ENCODE data around the gene OSBPL2. TPM values are rescaled to one million over a fixed set of nuclear protein-coding genes. Genes with fewer than 3 reads are reported as not detected.

Gene OSBPL2
- total and polyA plus RNA-seq, 2 donors (not counting 3 experiments of a cell fraction or from before 2014, with no cell fraction given), result 13.1 to 33.0 TPM

DNA sequence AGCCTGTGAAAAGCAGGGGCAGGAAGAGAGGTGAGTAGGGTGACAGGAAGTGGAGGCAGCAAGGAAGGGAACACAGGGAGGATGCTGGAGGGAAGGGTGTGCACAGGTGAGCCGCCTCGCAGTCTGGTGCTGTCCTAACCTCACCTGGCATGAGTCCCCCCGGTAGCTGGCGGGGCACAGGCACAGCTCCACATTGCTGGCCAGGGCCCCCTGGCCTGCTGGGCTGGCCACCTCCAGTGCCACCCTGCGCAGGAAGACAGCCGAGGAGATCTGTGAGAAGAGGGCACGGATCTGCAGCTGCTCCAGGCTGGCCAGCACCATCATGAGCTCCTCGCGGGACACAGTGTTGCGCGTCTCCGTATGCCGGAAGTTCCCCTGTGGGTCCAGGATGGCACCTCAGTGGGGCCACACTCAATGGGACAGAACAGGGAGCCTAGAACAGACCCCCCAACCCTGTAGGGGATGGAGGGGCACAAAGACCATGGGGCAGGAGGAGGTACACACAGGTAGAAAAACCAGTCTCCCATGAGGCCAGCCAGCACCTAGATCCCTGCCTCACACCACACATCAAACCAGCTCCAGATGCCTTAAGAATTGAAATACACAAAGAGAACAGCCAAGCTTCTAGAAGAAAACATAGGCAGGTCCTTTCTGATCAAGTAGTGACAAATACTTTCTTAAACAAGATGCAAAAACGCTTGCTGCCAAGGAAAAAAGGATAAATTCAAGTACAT lies 87.0 kb downstream of the OSBPL2 start:
- Histone ChIP-seq H3K27ac (ENCODE audit: insufficient read depth, low read depth, low read length) (no peak overlapping the region), H3K27me3 (ENCODE audit: control insufficient read depth in 2 of 2, insufficient read depth in 2 of 2, low read length in 2 of 2) (no peaks in the 10 kb centered on the region), H3K9me1 (replicated peaks; ENCODE audit: control insufficient read depth, extremely low read depth, insufficient read depth, low read length) (no peaks in the 10 kb centered on the region), H3K9ac (replicated peaks; ENCODE audit: extremely low read depth, insufficient read depth, low read length) (no peak overlapping the region), H3K36me3 (ENCODE audit: control insufficient read depth in 2 of 2, extremely low read depth in 1 of 2, insufficient read depth in 2 of 2, low read length in 2 of 2) (peaks cover 23 to 49% of the 10 kb centered on the region in 2 experiments), H3K9me3 (replicated peaks; ENCODE audit: control insufficient read depth, insufficient read depth, low read length) (no peaks in the 10 kb centered on the region), H3K79me2 (ENCODE audit: control insufficient read depth, insufficient read depth, low read length) (no peaks in the 10 kb centered on the region), H2AFZ (ENCODE audit: low read depth, low read length) (no peak overlapping the region), H4K20me1 (replicated peaks; ENCODE audit: control insufficient read depth, extremely low read depth, insufficient read depth, low read length) (no peaks in the 10 kb centered on the region), H3K4me2 (ENCODE audit: insufficient read depth, low read length) (no peak overlapping the region), H3K4me1 (ENCODE audit: control insufficient read depth, extremely low read depth, insufficient read depth, low read length) (no peaks in the 10 kb centered on the region), H3K4me3 (replicated peaks in 1 of 3; ENCODE audit: insufficient read depth in 1 of 3, low read depth in 1 of 3, low read length in 3 of 3) (no peak overlapping the region)
- POLR2A ChIA-PET, result no interaction called here
- dilution Hi-C loops (cut with MboI; ENCODE audit: extremely low pct_ligation_motif_present, low sequenced_read_pairs) (no loop called here), intact Hi-C loops (cut with micrococcal nuclease) (no loop called here)
- FAIRE-seq, result no peak
- no TSS peak for BruUV-seq (replicated peaks)
- no peak for DNase-seq (ENCODE audit: low read depth, low spot score)
- TF ChIP-seq MYC (IDR thresholded peaks at IDR 0.05; ENCODE audit: low read depth, low read length) (no peak), GATA2 (IDR thresholded peaks at IDR 0.05; ENCODE audit: insufficient read depth, insufficient read length, low read depth, low read length) (no peak), POLR2A (IDR thresholded peaks at IDR 0.05; ENCODE audit: low read depth, low read length) (no peak), FOS (IDR thresholded peaks at IDR 0.05; ENCODE audit: borderline replicate concordance, insufficient read depth, low read length) (no peak), JUN (IDR thresholded peaks at IDR 0.05; ENCODE audit: borderline replicate concordance, insufficient read depth, insufficient read length, low read depth) (no peak), EZH2 (IDR thresholded peaks at IDR 0.05; ENCODE audit: borderline replicate concordance, low read depth, low read length, severe bottlenecking) (no peak), POLR2AphosphoS5 (IDR thresholded peaks at IDR 0.05; ENCODE audit: insufficient read depth, low read depth, low read length) (no peak)
- TF ChIP-seq, protein P1, sequence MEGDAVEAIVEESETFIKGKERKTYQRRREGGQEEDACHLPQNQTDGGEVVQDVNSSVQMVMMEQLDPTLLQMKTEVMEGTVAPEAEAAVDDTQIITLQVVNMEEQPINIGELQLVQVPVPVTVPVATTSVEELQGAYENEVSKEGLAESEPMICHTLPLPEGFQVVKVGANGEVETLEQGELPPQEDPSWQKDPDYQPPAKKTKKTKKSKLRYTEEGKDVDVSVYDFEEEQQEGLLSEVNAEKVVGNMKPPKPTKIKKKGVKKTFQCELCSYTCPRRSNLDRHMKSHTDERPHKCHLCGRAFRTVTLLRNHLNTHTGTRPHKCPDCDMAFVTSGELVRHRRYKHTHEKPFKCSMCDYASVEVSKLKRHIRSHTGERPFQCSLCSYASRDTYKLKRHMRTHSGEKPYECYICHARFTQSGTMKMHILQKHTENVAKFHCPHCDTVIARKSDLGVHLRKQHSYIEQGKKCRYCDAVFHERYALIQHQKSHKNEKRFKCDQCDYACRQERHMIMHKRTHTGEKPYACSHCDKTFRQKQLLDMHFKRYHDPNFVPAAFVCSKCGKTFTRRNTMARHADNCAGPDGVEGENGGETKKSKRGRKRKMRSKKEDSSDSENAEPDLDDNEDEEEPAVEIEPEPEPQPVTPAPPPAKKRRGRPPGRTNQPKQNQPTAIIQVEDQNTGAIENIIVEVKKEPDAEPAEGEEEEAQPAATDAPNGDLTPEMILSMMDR (IDR thresholded peaks at IDR 0.05; ENCODE audit: extremely low read depth in 1 of 2, insufficient read depth in 1 of 2, low read depth in 1 of 2, low read length in 2 of 2), result no peak
- TF ChIP-seq, protein P2, sequence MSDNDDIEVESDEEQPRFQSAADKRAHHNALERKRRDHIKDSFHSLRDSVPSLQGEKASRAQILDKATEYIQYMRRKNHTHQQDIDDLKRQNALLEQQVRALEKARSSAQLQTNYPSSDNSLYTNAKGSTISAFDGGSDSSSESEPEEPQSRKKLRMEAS (IDR thresholded peaks at IDR 0.05; ENCODE audit: insufficient read depth, insufficient read length), result no peak
- CTCF ChIA-PET, result interaction anchor here (1.2 to 1.5 kb wide), 2 partner anchors 40 to 57 kb away, joined by 3 to 6 read pairs; no protein-coding TSS in a partner anchor

Data from endothelial cell of umbilical vein (primary cell).